ENCODE data around the gene UBR4.

Gene UBR4

GRCh38 chr1:19137158-19137557, 72.9 kb downstream of the UBR4 start:
- DNase-seq = no peak

GRCh38 chr1:19133360-19133759, 76.7 kb downstream of the UBR4 start:
- no peak for DNase-seq

- DNase-seq = no peak
Measured at GRCh38 chr1:19130468-19130867, 79.6 kb downstream of the UBR4 start.

GRCh38 chr1:19128968-19129514, 81.0 kb downstream of the UBR4 start:
- no peak for DNase-seq

GRCh38 chr1:19124273-19124672, 85.8 kb downstream of the UBR4 start:
- DNase-seq = no peak

GRCh38 chr1:19123837-19124236, 86.2 kb downstream of the UBR4 start:
- no peak for DNase-seq

- no peak for DNase-seq
Measured at GRCh38 chr1:19122668-19123067, 87.4 kb downstream of the UBR4 start.

GRCh38 chr1:19121192-19121591, 88.9 kb downstream of the UBR4 start:
- DNase-seq = no peak

- no peak for DNase-seq
Measured at GRCh38 chr1:19120070-19120469, 90.0 kb downstream of the UBR4 start.

- no peak for DNase-seq
Measured at GRCh38 chr1:19115082-19115808, 94.8 kb downstream of the UBR4 start.

GRCh38 chr1:19113697-19114092, 96.4 kb downstream of the UBR4 start:
- no peak for DNase-seq

- DNase-seq = no peak
Measured at GRCh38 chr1:19112891-19113696, 97.0 kb downstream of the UBR4 start.

GRCh38 chr1:19110257-19110927, 99.7 kb downstream of the UBR4 start:
- DNase-seq = no peak

GRCh38 chr1:19109545-19109944, 100.5 kb downstream of the UBR4 start:
- no peak for DNase-seq

GRCh38 chr1:19101244-19101643, 108.8 kb downstream of the UBR4 start:
- DNase-seq = no peak

- no peak for DNase-seq
Measured at GRCh38 chr1:19100028-19100427, 110.0 kb downstream of the UBR4 start.

GRCh38 chr1:19096990-19097389, 113.1 kb downstream of the UBR4 start:
- no peak for DNase-seq

- DNase-seq = no peak
Measured at GRCh38 chr1:19096036-19096833, 113.8 kb downstream of the UBR4 start.

- DNase-seq = no peak
Measured at GRCh38 chr1:19091196-19091953, 118.7 kb downstream of the UBR4 start.

- no peak for DNase-seq
Measured at GRCh38 chr1:19089524-19089923, 120.5 kb downstream of the UBR4 start.

- no peak for DNase-seq
Measured at GRCh38 chr1:19088717-19089442, 121.2 kb downstream of the UBR4 start.
